ENCODE data around the gene CREB5. TPM values are rescaled to one million over a fixed set of nuclear protein-coding genes. Genes with fewer than 3 reads are reported as not detected.

The CREB5 gene
- total RNA-seq, 1 donor from 2014 or later, result not detected

GRCh38 chr7:28434510-28434909 lies 22.2 kb downstream of the CREB5 start:
- intact Hi-C loops (cut with micrococcal nuclease), result no loop called here

GRCh38 chr7:28435152-28435551 lies 22.8 kb downstream of the CREB5 start:
- intact Hi-C loops (cut with micrococcal nuclease), result no loop called here

- intact Hi-C loops (cut with micrococcal nuclease), result no loop called here
These were observed 23.5 kb downstream of the CREB5 start for GRCh38 chr7:28435732-28436378.

- intact Hi-C loops (cut with micrococcal nuclease), result no loop called here
These were observed 27.8 kb downstream of the CREB5 start for GRCh38 chr7:28440055-28440601.

- intact Hi-C loops (cut with micrococcal nuclease), result no loop called here
These were observed 30.5 kb downstream of the CREB5 start for GRCh38 chr7:28442540-28443420.

GRCh38 chr7:28446131-28446530 lies 33.8 kb downstream of the CREB5 start:
- intact Hi-C loops (cut with micrococcal nuclease), result no loop called here

GRCh38 chr7:28447071-28447470 lies 34.8 kb downstream of the CREB5 start:
- intact Hi-C loops (cut with micrococcal nuclease), result no loop called here

GRCh38 chr7:28448708-28449107 lies 36.4 kb downstream of the CREB5 start:
- intact Hi-C loops (cut with micrococcal nuclease), result no loop called here

GRCh38 chr7:28452681-28453080 lies 40.4 kb downstream of the CREB5 start:
- intact Hi-C loops (cut with micrococcal nuclease), result no loop called here

GRCh38 chr7:28455486-28455885 lies 43.2 kb downstream of the CREB5 start:
- intact Hi-C loops (cut with micrococcal nuclease), result no loop called here

GRCh38 chr7:28456044-28456443 lies 43.7 kb downstream of the CREB5 start:
- intact Hi-C loops (cut with micrococcal nuclease), result no loop called here

- intact Hi-C loops (cut with micrococcal nuclease), result no loop called here
These were observed 46.4 kb downstream of the CREB5 start for GRCh38 chr7:28458732-28459131.

GRCh38 chr7:28459306-28459705 lies 47.0 kb downstream of the CREB5 start:
- intact Hi-C loops (cut with micrococcal nuclease), result no loop called here

GRCh38 chr7:28465697-28466096 lies 53.4 kb downstream of the CREB5 start:
- intact Hi-C loops (cut with micrococcal nuclease), result no loop called here

GRCh38 chr7:28466341-28466740 lies 54.0 kb downstream of the CREB5 start:
- intact Hi-C loops (cut with micrococcal nuclease), result no loop called here

- intact Hi-C loops (cut with micrococcal nuclease), result no loop called here
These were observed 54.6 kb downstream of the CREB5 start for GRCh38 chr7:28466885-28467284.

GRCh38 chr7:28469562-28469961 lies 57.2 kb downstream of the CREB5 start:
- intact Hi-C loops (cut with micrococcal nuclease), result no loop called here

- intact Hi-C loops (cut with micrococcal nuclease), result no loop called here
These were observed 58.0 kb downstream of the CREB5 start for GRCh38 chr7:28470344-28470743.

- intact Hi-C loops (cut with micrococcal nuclease), result no loop called here
These were observed 60.0 kb downstream of the CREB5 start for GRCh38 chr7:28472332-28472731.

GRCh38 chr7:28473571-28474281 lies 61.4 kb downstream of the CREB5 start:
- intact Hi-C loops (cut with micrococcal nuclease), result no loop called here

GRCh38 chr7:28474282-28474638 lies 61.9 kb downstream of the CREB5 start:
- intact Hi-C loops (cut with micrococcal nuclease), result no loop called here

GRCh38 chr7:28474640-28475039 lies 62.3 kb downstream of the CREB5 start:
- intact Hi-C loops (cut with micrococcal nuclease), result no loop called here
